Colonic mucosa (tissue), 4 donors: ENCODE data around the gene TICRR. TPM values are rescaled to one million over a fixed set of nuclear protein-coding genes. Genes with fewer than 3 reads are reported as not detected.

Source experiments
- DNase-seq: peaks from one replicate; pipeline ENCODE4 v3.0.0-alpha.2; 2020
- H3K27ac ChIP-seq: fragments of 200-600 bp; one replicate; pipeline ENCODE4 v1.8.0; 2021
- H3K27me3 ChIP-seq: fragments of 200-600 bp; one replicate; pipeline ENCODE4 v1.8.0; 2021
- H3K36me3 ChIP-seq: fragments of 200-600 bp; one replicate; pipeline ENCODE4 v1.8.0; 2021
- H3K4me1 ChIP-seq: fragments of 200-600 bp; one replicate; pipeline ENCODE4 v1.8.0; 2021; ENCODE audit warnings: mild to moderate bottlenecking
- H3K4me3 ChIP-seq: fragments of 200-600 bp; one replicate; pipeline ENCODE4 v1.8.0; 2021
- H3K9ac ChIP-seq, 2 donors: one replicate each; pipeline ENCODE4 v1.7.0; 2013; ENCODE audit warnings: control low read depth in 2 of 2, low read depth in 2 of 2, low read length in 2 of 2
- H3K9me3 ChIP-seq: fragments of 200-600 bp; one replicate; pipeline ENCODE4 v1.8.0; 2021
- CTCF ChIP-seq: fragments of 200-600 bp; IDR thresholded peaks from one replicate; pipeline ENCODE4 v1.8.0; 2022; ENCODE audit warnings: antibody characterized with exemption, mild to moderate bottlenecking
- intact Hi-C: fragments of 100-400 bp; cut with DNase I; formaldehyde crosslinking; loops from one replicate; pipeline ENCODE4 v1.14.1; 2022
- total RNA-seq, 2 donors: library from RNA; stranded (reverse); fragmentation: NEBNext Ultra II Directional in 1 of 2; extraction: Animal tissue kit (Norgen Biotek cat#: 25700) in 1 of 2; gene quantifications; one replicate each; pipeline ENCODE4 v1.2.1, GENCODE V29; 2021
- donor health status: healthy.
- donor health status: DM: no; HTN: no; CAD: no.
- donor health status: DM: no; HTN: no; CAD: no.

The TICRR gene
- total RNA-seq, 2 donors from 2014 or later, result 2.9 to 14.6 TPM

DNA sequence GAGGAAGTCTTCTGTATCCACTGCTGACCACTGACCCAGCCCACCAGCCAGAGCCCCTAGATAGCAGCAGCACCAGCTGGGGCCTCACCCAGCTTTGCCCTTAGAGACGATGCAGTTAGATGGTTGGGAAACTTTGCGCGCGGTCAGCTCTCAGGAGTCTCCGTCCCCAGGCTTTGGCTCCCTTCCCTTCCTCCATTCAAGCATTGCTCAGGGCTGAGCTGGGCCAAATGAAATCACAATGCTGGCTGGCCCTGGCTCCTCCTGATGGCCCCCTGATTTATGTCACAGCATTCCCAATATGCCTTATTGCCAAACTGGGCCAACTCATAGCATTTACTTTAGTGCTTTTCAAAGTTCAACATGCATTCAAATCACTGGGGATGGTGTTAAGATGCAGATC is 44.3 kb upstream of the TICRR start:
- no peak for TF ChIP-seq CTCF
- no peak overlapping the region for H3K27ac ChIP-seq
- H3K9ac ChIP-seq, result no peak overlapping the region
- no peaks in the 10 kb centered on the region for H3K4me1 ChIP-seq
- no peak overlapping the region for H3K4me3 ChIP-seq
- DNase-seq, result no peak
- no peaks in the 10 kb centered on the region for H3K27me3 ChIP-seq
- intact Hi-C loops, result no loop called here
- H3K36me3 ChIP-seq, result no peaks in the 10 kb centered on the region
- H3K9me3 ChIP-seq, result no peaks in the 10 kb centered on the region

- Histone ChIP-seq H3K36me3 (no peaks in the 10 kb centered on the region), H3K4me3 (no peak overlapping the region), H3K4me1 (no peaks in the 10 kb centered on the region), H3K27me3 (no peaks in the 10 kb centered on the region), H3K9me3 (no peaks in the 10 kb centered on the region), H3K27ac (no peak overlapping the region), H3K9ac (no peak overlapping the region)
- no peak for DNase-seq
- TF ChIP-seq CTCF, result no peak
- intact Hi-C loops, result no loop called here
Observed at GRCh38 chr15:89531796-89532537, 43.3 kb upstream of the TICRR start.

DNA sequence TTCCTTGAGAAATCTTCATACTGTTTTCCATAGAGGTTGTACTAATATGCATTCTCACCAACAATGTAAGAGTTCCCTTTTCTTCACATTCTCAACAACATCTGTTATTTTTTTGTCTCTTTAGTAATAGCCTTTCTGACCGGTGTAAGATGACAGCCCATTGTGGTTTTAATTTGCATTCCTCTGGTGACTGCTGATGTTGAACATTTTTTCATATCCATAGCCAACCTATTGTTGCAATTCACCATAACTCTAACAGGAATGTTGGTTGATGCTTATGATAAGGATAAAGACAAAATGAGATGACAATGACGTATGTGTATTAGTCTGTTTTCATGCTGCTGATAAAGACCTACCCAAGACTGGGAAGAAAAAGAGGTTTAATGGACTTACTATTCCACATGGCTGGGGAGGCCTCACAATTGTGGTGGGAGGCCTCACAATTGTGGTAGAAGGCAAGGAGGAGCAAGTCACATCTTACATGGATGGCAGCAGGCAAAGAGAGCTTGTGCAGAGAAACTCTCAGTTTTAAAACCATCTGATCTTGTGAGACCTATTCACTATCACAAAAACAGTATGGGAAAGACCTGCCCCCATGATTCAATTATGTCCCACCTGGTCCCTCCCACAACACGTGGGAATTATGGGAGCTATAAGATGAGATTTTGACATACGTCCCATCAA is 41.3 kb upstream of the TICRR start:
- H3K9ac ChIP-seq, result no peak overlapping the region
- H3K4me1 ChIP-seq, result no peaks in the 10 kb centered on the region
- no peak overlapping the region for H3K4me3 ChIP-seq
- no peaks in the 10 kb centered on the region for H3K27me3 ChIP-seq
- H3K36me3 ChIP-seq, result no peaks in the 10 kb centered on the region
- no peak overlapping the region for H3K27ac ChIP-seq
- intact Hi-C loops, result no loop called here
- no peaks in the 10 kb centered on the region for H3K9me3 ChIP-seq
- TF ChIP-seq CTCF, result no peak
- no peak for DNase-seq

- Histone ChIP-seq H3K27me3 (no peaks in the 10 kb centered on the region), H3K36me3 (no peaks in the 10 kb centered on the region), H3K4me3 (no peak overlapping the region), H3K4me1 (no peaks in the 10 kb centered on the region), H3K9ac (no peak overlapping the region), H3K27ac (no peak overlapping the region), H3K9me3 (no peaks in the 10 kb centered on the region)
- no peak for TF ChIP-seq CTCF
- intact Hi-C loops, result no loop called here
- DNase-seq, result no peak
Observed at GRCh38 chr15:89539027-89539426, 36.2 kb upstream of the TICRR start.

- no peaks in the 10 kb centered on the region for H3K4me1 ChIP-seq
- H3K36me3 ChIP-seq, result no peaks in the 10 kb centered on the region
- no peaks in the 10 kb centered on the region for H3K27me3 ChIP-seq
- no peaks in the 10 kb centered on the region for H3K9me3 ChIP-seq
- no peak for TF ChIP-seq CTCF
- DNase-seq, result no peak
- intact Hi-C loops, result no loop called here
- H3K27ac ChIP-seq, result no peak overlapping the region
- no peak overlapping the region for H3K4me3 ChIP-seq
- H3K9ac ChIP-seq, result no peak overlapping the region
Observed at GRCh38 chr15:89542369-89542768, 32.9 kb upstream of the TICRR start.
